Smooth muscle cell (in vitro differentiated cells): Measurements from ENCODE around the gene MCCC2. TPM values are rescaled to one million over a fixed set of nuclear protein-coding genes. Genes with fewer than 3 reads are reported as not detected.

Source experiments
- DNase-seq: peaks from one replicate; lab custom pipeline; 2025; ENCODE audit not compliant: unreplicated experiment; lab: John Stamatoyannopoulos, UW
- H2AFZ ChIP-seq: fragments of 200-600 bp; sonication (generic); 2 replicates; pipeline ENCODE4 v1.6.0; 2016; ENCODE audit warnings: antibody characterized with exemption, low read depth, mild to moderate bottlenecking
- H3F3A ChIP-seq: fragments of 200-600 bp; sonication (generic); 2 replicates; pipeline ENCODE4 v1.6.0; 2017; ENCODE audit warnings: antibody characterized with exemption, low read depth
- H3K27ac ChIP-seq: fragments of 200-600 bp; sonication (generic); 2 replicates; pipeline ENCODE4 v1.5.1; 2016; ENCODE audit warnings: low read depth, mild to moderate bottlenecking
- H3K27me3 ChIP-seq: fragments of 200-600 bp; sonication (generic); 2 replicates; pipeline ENCODE4 v1.6.1; 2016; ENCODE audit warnings: low read depth, mild to moderate bottlenecking
- H3K36me3 ChIP-seq: fragments of 200-600 bp; sonication (generic); 2 replicates; pipeline ENCODE4 v1.5.1; 2016; ENCODE audit warnings: low read depth
- H3K4me1 ChIP-seq: fragments of 200-600 bp; sonication (generic); 2 replicates; pipeline ENCODE4 v1.5.1; 2016; ENCODE audit warnings: low read depth
- H3K4me2 ChIP-seq: fragments of 200-600 bp; sonication (generic); 2 replicates; pipeline ENCODE4 v1.6.0; 2016; ENCODE audit warnings: mild to moderate bottlenecking
- H3K4me3 ChIP-seq: fragments of 200-600 bp; sonication (generic); 2 replicates; pipeline ENCODE4 v1.5.1; 2016; ENCODE audit warnings: mild to moderate bottlenecking
- H3K79me2 ChIP-seq: fragments of 200-600 bp; sonication (generic); 2 replicates; pipeline ENCODE4 v1.6.0; 2016; ENCODE audit warnings: low read depth, mild to moderate bottlenecking
- H3K9ac ChIP-seq: fragments of 200-600 bp; sonication (generic); 2 replicates; pipeline ENCODE4 v1.6.0; 2016; ENCODE audit warnings: low read depth
- H3K9me3 ChIP-seq: fragments of 200-600 bp; sonication (generic); replicated peaks from 2 replicates; pipeline ENCODE4 v1.5.1; 2016; ENCODE audit warnings: low read depth
- H4K20me1 ChIP-seq: fragments of 200-600 bp; sonication (generic); 2 replicates; pipeline ENCODE4 v1.6.0; 2016; ENCODE audit warnings: low read depth
- CTCF ChIP-seq: fragments of 200-600 bp; sonication (generic); IDR thresholded peaks from 2 replicates; pipeline ENCODE4 v1.5.1; 2017; ENCODE audit warnings: borderline replicate concordance, mild to moderate bottlenecking, antibody characterized with exemption; ENCODE audit not compliant: insufficient read depth, poor library complexity, severe bottlenecking
- WGBS: methylation state at CpG from one replicate; pipeline ENCODE4 v1.1.7; 2016; ENCODE audit warnings: low lambda C conversion rate; 5-methylcytosine and 5-hydroxymethylcytosine counted together
- polyA plus RNA-seq: library from polyadenylated mRNA; unstranded; fragments of >200 nt; fragmentation: Nextera tagmentation; extraction: Ambion mirVana; gene quantifications from 2 replicates; pipeline ENCODE4 v1.2.1, GENCODE V29; 2016
- total RNA-seq: library from RNA; depleted of rRNA; stranded (reverse); fragments of >200 nt; gene quantifications from 2 replicates; pipeline ENCODE4 v1.2.3, GENCODE V29; 2014

MCCC2 gene
- total and polyA plus RNA-seq, 2 experiments from 2014 or later: 5.5 to 9.7 TPM

DNA sequence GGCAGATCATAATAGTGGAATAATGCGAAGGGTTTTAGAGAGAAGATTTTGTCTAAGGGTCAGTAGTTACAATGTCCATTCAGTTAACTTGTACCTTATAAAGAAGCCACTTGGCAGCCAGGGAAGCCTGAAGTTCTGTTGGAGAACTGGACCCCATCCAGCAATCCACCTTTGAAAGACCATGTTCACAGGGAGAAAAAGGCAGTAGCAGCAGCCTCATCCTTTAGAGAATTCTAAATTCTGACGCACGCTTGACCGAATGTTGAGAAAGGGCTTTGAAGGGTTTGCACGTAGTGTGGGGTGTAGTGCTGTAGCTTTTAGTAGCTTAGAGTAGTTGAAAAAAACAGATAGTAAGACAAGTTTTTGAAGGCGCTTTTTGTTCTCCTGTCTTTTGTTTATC, 42.8 kb downstream of the MCCC2 start:
- DNase-seq: no peak
- no peaks in the 10 kb centered on the region for H3K36me3 ChIP-seq
- H3K79me2 ChIP-seq: no peaks in the 10 kb centered on the region
- H3K27me3 ChIP-seq: no peaks in the 10 kb centered on the region
- no peaks in the 10 kb centered on the region for H3K9me3 ChIP-seq
- no peaks in the 10 kb centered on the region for H3K4me1 ChIP-seq
- 95% methylated on average over 6 of the region's 6 CpGs for WGBS
- no peak for TF ChIP-seq CTCF
- H2AFZ ChIP-seq: no peak overlapping the region
- no peaks in the 10 kb centered on the region for H3F3A ChIP-seq
- no peak overlapping the region for H3K4me2 ChIP-seq
- no peak overlapping the region for H3K9ac ChIP-seq
- H4K20me1 ChIP-seq: no peaks in the 10 kb centered on the region
- no peak overlapping the region for H3K27ac ChIP-seq
- H3K4me3 ChIP-seq: no peak overlapping the region

DNA sequence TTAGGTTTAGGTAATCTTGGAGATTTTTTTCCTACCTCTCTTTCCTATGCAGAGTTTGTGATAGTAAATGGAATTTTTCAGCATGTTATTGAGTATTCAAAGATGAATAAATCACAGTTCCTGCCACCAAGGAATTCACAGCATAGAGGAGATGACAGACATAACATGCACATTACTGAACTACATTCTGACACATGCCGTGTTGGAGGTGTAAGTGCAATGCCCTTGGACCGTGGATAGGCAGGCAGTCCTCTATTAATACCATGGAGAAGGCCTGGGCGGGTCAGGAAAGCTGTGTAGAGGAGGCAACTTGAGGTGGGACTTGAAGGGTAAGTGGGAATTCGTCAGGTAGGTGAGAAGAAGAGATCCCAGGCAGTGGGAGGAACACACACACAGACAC, 43.9 kb downstream of the MCCC2 start:
- H3K27me3 ChIP-seq: no peaks in the 10 kb centered on the region
- H3K9me3 ChIP-seq: no peaks in the 10 kb centered on the region
- H3F3A ChIP-seq: no peaks in the 10 kb centered on the region
- no peaks in the 10 kb centered on the region for H3K36me3 ChIP-seq
- DNase-seq: no peak
- H2AFZ ChIP-seq: no peak overlapping the region
- no peak overlapping the region for H3K9ac ChIP-seq
- no peaks in the 10 kb centered on the region for H4K20me1 ChIP-seq
- H3K4me3 ChIP-seq: no peak overlapping the region
- H3K27ac ChIP-seq: no peak overlapping the region
- H3K4me1 ChIP-seq: no peaks in the 10 kb centered on the region
- TF ChIP-seq CTCF: no peak
- H3K79me2 ChIP-seq: no peaks in the 10 kb centered on the region
- H3K4me2 ChIP-seq: no peak overlapping the region
- WGBS: 89% methylated on average over 4 of the region's 4 CpGs

GRCh38 chr5:71632168-71632567, 45.0 kb downstream of the MCCC2 start:
- Histone ChIP-seq H3K4me1 (no peaks in the 10 kb centered on the region), H3K79me2 (no peaks in the 10 kb centered on the region), H2AFZ (no peak overlapping the region), H3K27me3 (no peaks in the 10 kb centered on the region), H3K4me3 (no peak overlapping the region), H3K36me3 (no peaks in the 10 kb centered on the region), H3F3A (no peaks in the 10 kb centered on the region), H3K27ac (no peak overlapping the region), H3K9ac (no peak overlapping the region), H3K4me2 (no peak overlapping the region), H4K20me1 (no peaks in the 10 kb centered on the region), H3K9me3 (no peaks in the 10 kb centered on the region)
- TF ChIP-seq CTCF: no peak
- 55% methylated on average over 3 of the region's 3 CpGs for WGBS
- DNase-seq: no peak

- no peak overlapping the region for H3K4me3 ChIP-seq
- H3F3A ChIP-seq: no peaks in the 10 kb centered on the region
- no peak for TF ChIP-seq CTCF
- H3K27me3 ChIP-seq: no peaks in the 10 kb centered on the region
- H3K4me2 ChIP-seq: no peak overlapping the region
- H3K4me1 ChIP-seq: no peaks in the 10 kb centered on the region
- no peaks in the 10 kb centered on the region for H3K79me2 ChIP-seq
- H2AFZ ChIP-seq: no peak overlapping the region
- WGBS: 54% methylated on average over 2 of the region's 2 CpGs
- no peaks in the 10 kb centered on the region for H4K20me1 ChIP-seq
- H3K9ac ChIP-seq: no peak overlapping the region
- no peaks in the 10 kb centered on the region for H3K36me3 ChIP-seq
- no peak overlapping the region for H3K27ac ChIP-seq
- no peak for DNase-seq
- H3K9me3 ChIP-seq: no peaks in the 10 kb centered on the region
Observed at GRCh38 chr5:71633255-71634155, 46.4 kb downstream of the MCCC2 start.
